ENCODE measurements around the gene ADAMTS17. TPM values are rescaled to one million over a fixed set of nuclear protein-coding genes. Genes with fewer than 3 reads are reported as not detected.

The ADAMTS17 gene
- total RNA-seq, 1 experiment from 2014 or later: 4.2 TPM

DNA sequence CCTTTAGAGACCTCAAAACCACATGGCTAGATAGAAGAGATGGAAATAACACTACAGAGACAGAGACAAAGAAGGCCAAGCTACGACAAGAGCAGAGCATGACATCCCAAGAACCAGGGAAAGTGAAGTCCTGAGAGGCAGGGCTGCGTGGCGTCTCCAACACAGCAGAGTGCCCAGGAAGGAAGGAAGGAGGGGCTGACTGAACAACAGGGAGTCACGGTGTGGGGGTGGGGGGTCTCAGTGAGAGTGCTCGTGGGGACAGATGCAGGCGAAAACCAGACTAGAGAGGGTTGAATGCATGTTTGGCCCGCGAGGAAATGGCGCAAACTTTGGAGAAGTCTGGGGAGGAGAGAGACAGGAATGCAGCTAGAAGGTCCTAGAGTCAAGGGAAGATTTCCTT, 44.0 kb downstream of the ADAMTS17 start:
- no peak overlapping the region for H3K4me3 ChIP-seq (replicated peaks in 1 of 2; ENCODE audit: low read depth in 1 of 2, low read length in 2 of 2)
- H3K79me2 ChIP-seq (ENCODE audit: insufficient read depth, low read length): no peaks in the 10 kb centered on the region
- TF ChIP-seq POLR2AphosphoS5 (IDR thresholded peaks at IDR 0.05; ENCODE audit: low read depth, low read length): no peak
- TF ChIP-seq SP1 (IDR thresholded peaks at IDR 0.05; ENCODE audit: low read depth): no peak
- TF ChIP-seq POLR2A (IDR thresholded peaks at IDR 0.05; ENCODE audit: borderline replicate concordance, extremely low read depth, insufficient read depth, insufficient read length): no peak
- TF ChIP-seq RAD21 (IDR thresholded peaks at IDR 0.05; ENCODE audit: low read depth): no peak
- TF ChIP-seq FOSL1 (IDR thresholded peaks at IDR 0.05; ENCODE audit: low read depth): no peak
- TF ChIP-seq, protein P1, sequence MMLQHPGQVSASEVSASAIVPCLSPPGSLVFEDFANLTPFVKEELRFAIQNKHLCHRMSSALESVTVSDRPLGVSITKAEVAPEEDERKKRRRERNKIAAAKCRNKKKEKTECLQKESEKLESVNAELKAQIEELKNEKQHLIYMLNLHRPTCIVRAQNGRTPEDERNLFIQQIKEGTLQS (IDR thresholded peaks at IDR 0.05): no peak
- TF ChIP-seq TCF7L2 (IDR thresholded peaks at IDR 0.05; ENCODE audit: borderline replicate concordance, extremely low read depth, insufficient read depth, insufficient read length): no peak
- H3K27ac ChIP-seq (ENCODE audit: low read depth, low read length): no peak overlapping the region
- no peak overlapping the region for H3K4me2 ChIP-seq (ENCODE audit: low read length)
- ChIA-PET POLR2A (no interaction called here), RAD21 (ENCODE audit: low non-redundant PET in 1 of 2, low total read pairs in 2 of 2, uncharacterized antibody in 2 of 2, unreplicated experiment in 2 of 2) (no interaction called here), CTCF (no interaction called here)
- DNase-seq (ENCODE audit: low read depth, low spot score): no peak
- H4K20me1 ChIP-seq (ENCODE audit: insufficient read depth): no peaks in the 10 kb centered on the region
- no peaks in the 10 kb centered on the region for H3K36me3 ChIP-seq (ENCODE audit: control insufficient read depth in 1 of 2, insufficient read depth in 2 of 2, low read length in 2 of 2)
- H3K9ac ChIP-seq (ENCODE audit: low read length): no peak overlapping the region
- no TSS peak for BruUV-seq (replicated peaks)
- no peak for ATAC-seq
- no peaks in the 10 kb centered on the region for H3K27me3 ChIP-seq (ENCODE audit: insufficient read depth, low read length)
- no peaks in the 10 kb centered on the region for H3K9me2 ChIP-seq (ENCODE audit: insufficient read depth)
- no peak overlapping the region for H2AFZ ChIP-seq (ENCODE audit: low read depth, low read length, poor library complexity, severe bottlenecking)
- intact Hi-C loops (cut with micrococcal nuclease): no loop called here
- peaks cover 3 to 8% of the 10 kb centered on the region in 2 experiments; a peak in 2 of 4 replicates for H3K9me3 ChIP-seq (ENCODE audit: control insufficient read depth in 1 of 2, insufficient read depth in 1 of 2, low read depth in 1 of 2, low read length in 2 of 2)
- no peaks in the 10 kb centered on the region for H3K4me1 ChIP-seq (ENCODE audit: control insufficient read depth in 1 of 2, insufficient read depth in 2 of 2, low read length in 2 of 2)

DNA sequence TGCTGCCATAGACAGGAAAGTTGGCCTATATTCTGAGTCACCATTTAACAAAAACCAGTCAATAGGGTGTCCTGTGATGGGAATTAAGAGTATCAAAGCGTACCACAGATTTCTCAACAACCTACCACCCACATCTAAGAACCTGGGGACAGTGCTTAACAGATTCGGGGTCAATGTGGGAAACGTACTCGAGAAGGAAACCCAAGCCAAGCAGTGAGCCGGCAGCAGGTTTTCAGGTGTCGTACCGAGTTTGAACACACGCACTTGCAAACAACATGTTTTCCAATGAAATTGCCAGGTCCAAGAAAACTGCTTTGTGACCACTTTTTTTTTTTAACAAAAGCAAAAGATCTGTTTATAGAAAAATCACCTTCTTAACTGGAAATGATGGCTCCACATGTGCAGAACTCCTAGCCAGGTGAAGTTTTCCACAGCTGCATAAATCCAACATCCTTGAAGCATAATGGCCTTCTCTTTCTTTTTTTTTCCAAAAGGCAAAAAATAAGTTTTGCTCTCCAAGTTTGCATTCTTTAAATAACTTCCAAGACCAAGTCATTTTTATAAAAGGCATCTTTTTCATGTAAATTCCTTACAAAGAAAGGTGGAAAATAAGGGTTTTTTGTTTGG, 45.7 kb downstream of the ADAMTS17 start:
- no peak overlapping the region for H3K4me3 ChIP-seq (replicated peaks in 1 of 2; ENCODE audit: low read depth in 1 of 2, low read length in 2 of 2)
- TF ChIP-seq EZH2 (IDR thresholded peaks at IDR 0.05): no peak
- TF ChIP-seq EGR1 (IDR thresholded peaks at IDR 0.05; ENCODE audit: low read depth): no peak
- no peak for TF ChIP-seq CEBPB (IDR thresholded peaks at IDR 0.05; ENCODE audit: low read depth)
- TF ChIP-seq EZH2phosphoT487 (IDR thresholded peaks at IDR 0.05; ENCODE audit: borderline replicate concordance): no peak
- no peak for TF ChIP-seq SIN3A (IDR thresholded peaks at IDR 0.05; ENCODE audit: low read depth)
- no peak for TF ChIP-seq SRF (IDR thresholded peaks at IDR 0.05; ENCODE audit: low read depth)
- no peak for TF ChIP-seq CBX3 (IDR thresholded peaks at IDR 0.05; ENCODE audit: low read depth)
- intact Hi-C loops (cut with micrococcal nuclease): no loop called here
- no peaks in the 10 kb centered on the region for H4K20me1 ChIP-seq (ENCODE audit: insufficient read depth)
- H3K4me1 ChIP-seq (ENCODE audit: control insufficient read depth in 1 of 2, insufficient read depth in 2 of 2, low read length in 2 of 2): no peaks in the 10 kb centered on the region
- H3K9me2 ChIP-seq (ENCODE audit: insufficient read depth): no peaks in the 10 kb centered on the region
- no peak for ATAC-seq
- POLR2A ChIA-PET: no interaction called here
- H3K36me3 ChIP-seq (ENCODE audit: control insufficient read depth in 1 of 2, insufficient read depth in 2 of 2, low read length in 2 of 2): no peaks in the 10 kb centered on the region
- BruUV-seq (replicated peaks): no TSS peak
- no peaks in the 10 kb centered on the region for H3K27me3 ChIP-seq (ENCODE audit: insufficient read depth, low read length)
- RAD21 ChIA-PET (ENCODE audit: low non-redundant PET in 1 of 2, low total read pairs in 2 of 2, uncharacterized antibody in 2 of 2, unreplicated experiment in 2 of 2): no interaction called here
- H3K9me3 ChIP-seq (ENCODE audit: control insufficient read depth in 1 of 2, insufficient read depth in 1 of 2, low read depth in 1 of 2, low read length in 2 of 2): peaks cover 3% of the 10 kb centered on the region in 2 experiments; a peak in 2 of 4 replicates
- no peak for DNase-seq (ENCODE audit: low read depth, low spot score)
- H2AFZ ChIP-seq (ENCODE audit: low read depth, low read length, poor library complexity, severe bottlenecking): no peak overlapping the region
- no peak overlapping the region for H3K9ac ChIP-seq (ENCODE audit: low read length)
- H3K4me2 ChIP-seq (ENCODE audit: low read length): no peak overlapping the region
- CTCF ChIA-PET: no interaction called here
- H3K27ac ChIP-seq (ENCODE audit: low read depth, low read length): no peak overlapping the region
- H3K79me2 ChIP-seq (ENCODE audit: insufficient read depth, low read length): no peaks in the 10 kb centered on the region

Data from HCT116 (cell line).